Measurements from ENCODE around the gene VSTM4.

GRCh38 chr10:49158404-49158803 lies 43.1 kb upstream of the VSTM4 start:
- TF ChIP-seq CTCF (IDR thresholded peaks at IDR 0.05; ENCODE audit: low read depth, low read length, missing input control) (no peak), YY1 (IDR thresholded peaks at IDR 0.05) (no peak), SP1 (IDR thresholded peaks at IDR 0.05) (no peak), MAX (IDR thresholded peaks at IDR 0.05) (no peak)

Data from liver (tissue), 3 donors.